ENCODE results near the gene CD200R1L. TPM values are rescaled to one million over a fixed set of nuclear protein-coding genes. Genes with fewer than 3 reads are reported as not detected.
A peak's percentile ranks its signal among the peaks of the same experiment; 100 is the strongest.

CD200R1L gene
- total RNA-seq, 2 experiments from 2014 or later = not detected

DNA sequence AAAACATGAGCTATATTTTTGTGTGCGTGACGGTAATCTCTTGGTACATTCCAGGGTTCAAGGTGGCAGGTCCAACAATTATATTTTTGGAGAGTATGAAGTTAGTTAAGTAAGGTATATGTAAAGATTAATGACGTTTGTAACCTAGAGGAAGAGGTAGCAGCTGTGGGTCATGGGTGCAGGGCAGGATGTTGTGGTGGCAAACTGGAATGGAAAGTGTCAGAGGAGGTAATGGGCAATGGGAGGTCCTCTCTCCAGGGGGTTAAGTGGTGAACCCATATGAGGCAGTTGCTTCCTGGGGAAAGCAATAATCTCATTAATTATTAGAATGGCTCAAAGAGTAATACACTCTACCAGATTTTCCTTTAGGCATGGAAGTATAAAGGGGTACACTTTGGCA lies 1.0 kb upstream of the CD200R1L start:
- Mint-ChIP-seq H3K27me3 (no peaks in the 10 kb centered on the region), H3K4me3 (peak overlapping the region; percentile 22), H3K9me3 (peaks cover 43% of the 10 kb centered on the region), H3K27ac (peak overlapping the region; percentile 81), H3K4me1 (ENCODE audit: low read depth) (peaks cover 28% of the 10 kb centered on the region), H3K36me3 (ENCODE audit: low read depth) (peaks cover 13% of the 10 kb centered on the region)
- peak; percentile 89 for ATAC-seq
- ChIA-PET CTCF (interaction anchor here (1.2 to 2.1 kb wide), 2 partner anchors 113 to 205 kb away, joined by 5 to 7 read pairs; no protein-coding TSS in a partner anchor), POLR2A (interaction anchor here (0.6 kb wide), 1 partner anchor 13 kb away, joined by 3 read pairs; no protein-coding TSS in a partner anchor)
- DNase-seq = peak; percentile 71
- TF ChIP-seq, protein P1, sequence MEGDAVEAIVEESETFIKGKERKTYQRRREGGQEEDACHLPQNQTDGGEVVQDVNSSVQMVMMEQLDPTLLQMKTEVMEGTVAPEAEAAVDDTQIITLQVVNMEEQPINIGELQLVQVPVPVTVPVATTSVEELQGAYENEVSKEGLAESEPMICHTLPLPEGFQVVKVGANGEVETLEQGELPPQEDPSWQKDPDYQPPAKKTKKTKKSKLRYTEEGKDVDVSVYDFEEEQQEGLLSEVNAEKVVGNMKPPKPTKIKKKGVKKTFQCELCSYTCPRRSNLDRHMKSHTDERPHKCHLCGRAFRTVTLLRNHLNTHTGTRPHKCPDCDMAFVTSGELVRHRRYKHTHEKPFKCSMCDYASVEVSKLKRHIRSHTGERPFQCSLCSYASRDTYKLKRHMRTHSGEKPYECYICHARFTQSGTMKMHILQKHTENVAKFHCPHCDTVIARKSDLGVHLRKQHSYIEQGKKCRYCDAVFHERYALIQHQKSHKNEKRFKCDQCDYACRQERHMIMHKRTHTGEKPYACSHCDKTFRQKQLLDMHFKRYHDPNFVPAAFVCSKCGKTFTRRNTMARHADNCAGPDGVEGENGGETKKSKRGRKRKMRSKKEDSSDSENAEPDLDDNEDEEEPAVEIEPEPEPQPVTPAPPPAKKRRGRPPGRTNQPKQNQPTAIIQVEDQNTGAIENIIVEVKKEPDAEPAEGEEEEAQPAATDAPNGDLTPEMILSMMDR (IDR thresholded peaks at IDR 0.05) = no peak
- intact Hi-C loops (cut with micrococcal nuclease) = no loop called here

DNA sequence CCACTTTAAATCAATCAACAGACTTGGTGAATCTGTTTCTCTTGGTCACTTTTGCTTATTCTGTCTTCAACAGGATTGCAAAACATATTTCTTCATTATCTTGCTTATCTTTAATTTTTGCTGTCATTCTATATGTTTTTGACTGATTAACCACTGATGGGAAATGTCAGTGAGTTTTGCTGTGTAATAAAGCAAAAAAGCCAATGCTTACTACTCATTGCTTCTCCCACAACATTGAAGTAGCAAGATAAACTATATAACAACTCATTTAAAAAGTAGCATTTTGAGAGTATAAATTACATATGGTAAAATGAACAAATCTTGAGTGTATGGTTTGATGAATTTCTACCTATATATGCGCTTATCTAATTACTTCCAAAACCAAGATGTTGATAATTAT lies 892 bp downstream of the CD200R1L start:
- Mint-ChIP-seq H3K4me3 (no peak overlapping the region), H3K27me3 (no peaks in the 10 kb centered on the region), H3K9me3 (peaks cover 25% of the 10 kb centered on the region), H3K27ac (no peak overlapping the region), H3K4me1 (ENCODE audit: low read depth) (peaks cover 28% of the 10 kb centered on the region), H3K36me3 (ENCODE audit: low read depth) (peaks cover 7% of the 10 kb centered on the region)
- no peak for ATAC-seq
- ChIA-PET CTCF (interaction anchor here (1.7 kb wide), 1 partner anchor 134 kb away, joined by 5 read pairs; no protein-coding TSS in a partner anchor), POLR2A (no interaction called here)
- DNase-seq = no peak
- TF ChIP-seq, protein P1 (IDR thresholded peaks at IDR 0.05) = no peak
- intact Hi-C loops (cut with micrococcal nuclease) = no loop called here

DNA sequence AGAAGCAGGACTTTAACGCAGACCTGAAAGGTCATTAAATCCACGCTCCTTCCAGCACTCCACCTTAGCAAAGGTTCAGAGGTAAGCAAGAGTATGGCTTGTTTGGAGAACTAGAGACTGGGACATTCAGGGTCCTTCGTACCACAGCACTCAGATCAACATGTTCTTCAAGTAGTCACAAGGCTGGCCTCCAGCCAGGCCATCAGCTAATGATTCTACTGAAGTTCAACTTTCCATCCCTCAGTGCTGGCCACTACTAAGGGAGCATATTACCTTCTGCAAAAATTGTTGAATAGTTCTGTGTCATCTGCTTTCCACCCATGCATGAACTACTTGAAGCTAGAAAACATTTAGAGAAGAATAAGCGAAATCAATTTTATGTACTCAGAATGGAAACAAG lies 17.6 kb downstream of the CD200R1L start:
- Mint-ChIP-seq H3K27me3 (no peaks in the 10 kb centered on the region), H3K4me1 (ENCODE audit: low read depth) (no peaks in the 10 kb centered on the region), H3K36me3 (ENCODE audit: low read depth) (no peaks in the 10 kb centered on the region), H3K9me3 (no peaks in the 10 kb centered on the region), H3K27ac (no peak overlapping the region), H3K4me3 (no peak overlapping the region)
- POLR2A ChIA-PET = no interaction called here
- intact Hi-C loops (cut with micrococcal nuclease) = no loop called here
- ATAC-seq (no peak), DNase-seq (no peak)
- TF ChIP-seq, protein P1 (IDR thresholded peaks at IDR 0.05) = no peak
- CTCF ChIA-PET = interaction anchor here (1.0 kb wide), 1 partner anchor 12 kb away, joined by 3 read pairs; no protein-coding TSS in a partner anchor

DNA sequence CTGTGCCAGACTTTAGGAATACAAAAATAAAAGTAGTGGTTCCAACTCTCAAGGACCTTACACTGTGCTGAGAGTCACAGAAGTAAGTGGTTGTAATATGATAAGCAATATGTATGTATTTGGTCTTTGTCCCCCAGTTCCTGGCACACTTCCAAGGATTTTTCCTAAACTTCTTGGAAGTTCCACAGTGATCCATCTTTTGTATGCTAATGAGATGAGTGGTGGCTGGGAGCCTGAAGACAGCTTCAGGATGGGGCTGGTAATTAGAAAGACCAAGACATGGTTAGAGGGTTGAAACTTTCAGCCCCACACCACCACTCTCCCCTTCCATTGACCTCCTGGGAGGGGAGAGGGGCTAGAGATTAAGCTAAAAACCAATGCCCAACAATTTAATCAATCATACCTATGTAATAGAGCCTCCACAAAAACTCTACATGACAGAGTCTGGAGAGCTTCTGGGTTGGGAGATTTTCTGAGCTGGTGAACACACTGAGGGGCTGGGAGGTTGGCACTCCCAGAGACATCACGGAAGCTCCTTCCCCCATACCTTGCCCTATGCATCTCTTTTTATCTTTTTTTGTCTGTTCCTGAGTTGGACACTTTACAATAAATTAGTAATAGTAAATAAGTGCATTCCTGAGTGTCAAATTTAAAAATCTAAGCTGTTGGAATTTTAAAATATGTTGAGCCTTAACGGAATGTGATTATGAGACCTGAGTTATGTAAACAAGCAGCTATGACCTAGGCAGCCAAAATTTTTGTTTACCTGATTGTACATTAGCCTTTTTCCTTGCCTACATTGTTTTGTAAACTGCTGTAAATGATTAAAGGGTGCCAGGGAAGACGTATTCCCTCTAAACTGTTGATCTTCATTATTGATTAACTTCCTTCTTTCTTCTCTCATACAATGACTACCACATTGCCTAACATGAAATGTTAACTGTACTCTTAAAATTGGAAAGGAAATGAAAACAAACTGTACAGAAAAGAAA lies 24.3 kb downstream of the CD200R1L start:
- Mint-ChIP-seq H3K9me3 (no peaks in the 10 kb centered on the region), H3K4me1 (ENCODE audit: low read depth) (no peaks in the 10 kb centered on the region), H3K27me3 (no peaks in the 10 kb centered on the region), H3K27ac (no peak overlapping the region), H3K36me3 (ENCODE audit: low read depth) (no peaks in the 10 kb centered on the region), H3K4me3 (no peak overlapping the region)
- POLR2A ChIA-PET = no interaction called here
- DNase-seq (no peak), ATAC-seq (no peak)
- CTCF ChIA-PET = interaction anchor here (1.0 kb wide), 1 partner anchor 157 kb away, joined by 3 read pairs; no protein-coding TSS in a partner anchor
- intact Hi-C loops (cut with micrococcal nuclease) = no loop called here
- TF ChIP-seq, protein P1 (IDR thresholded peaks at IDR 0.05) = no peak

DNA sequence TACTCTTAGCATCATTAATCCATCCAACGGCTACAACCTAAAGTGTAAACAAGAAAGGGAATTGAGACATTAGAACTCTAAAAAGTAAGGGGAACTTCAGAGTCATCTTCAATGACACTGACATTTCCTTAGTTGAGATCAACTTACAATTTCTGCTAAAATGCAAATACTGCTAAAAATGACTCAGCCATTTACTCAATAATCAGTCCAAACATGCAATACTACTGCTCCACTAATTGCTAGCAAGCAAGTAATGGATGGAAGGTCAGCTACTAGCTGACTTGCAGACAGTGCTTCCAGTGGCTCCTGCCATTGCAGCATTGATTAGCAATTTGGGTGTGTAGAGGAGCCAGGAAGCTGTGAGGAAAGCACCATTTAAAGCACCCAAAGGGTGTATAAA lies 28.4 kb downstream of the CD200R1L start:
- Mint-ChIP-seq H3K9me3 (no peaks in the 10 kb centered on the region), H3K27ac (no peak overlapping the region), H3K4me3 (no peak overlapping the region), H3K36me3 (ENCODE audit: low read depth) (no peaks in the 10 kb centered on the region), H3K4me1 (ENCODE audit: low read depth) (peaks cover 3% of the 10 kb centered on the region), H3K27me3 (no peaks in the 10 kb centered on the region)
- ChIA-PET CTCF (interaction anchor here (0.9 kb wide), 1 partner anchor 9 kb away, joined by 3 read pairs; no protein-coding TSS in a partner anchor), POLR2A (no interaction called here)
- TF ChIP-seq, protein P1 (IDR thresholded peaks at IDR 0.05) = no peak
- ATAC-seq = no peak
- DNase-seq = no peak
- intact Hi-C loops (cut with micrococcal nuclease) = loop anchor here (10.0 kb wide), 1 partner anchor 173 kb away; the partner anchor contains the start of gene CCDC80
